Activated T-cell treated with anti-CD3 and anti-CD28 coated beads, Interleukin-2, amount 50 U/mL, for 1 hour (primary cell): ENCODE results near the gene TMEM117.

Source experiments
- DNase-seq: peaks from one replicate; pipeline ENCODE4 v3.0.0-alpha.2; 2020

The TMEM117 gene

GRCh38 chr12:43887397-43887796, 51.5 kb downstream of the TMEM117 start:
- no peak for DNase-seq

- DNase-seq, result no peak
Observed at GRCh38 chr12:43891856-43892574, 56.1 kb downstream of the TMEM117 start.

GRCh38 chr12:43893670-43894069, 57.8 kb downstream of the TMEM117 start:
- no peak for DNase-seq

GRCh38 chr12:43895580-43896206, 59.8 kb downstream of the TMEM117 start:
- no peak for DNase-seq

GRCh38 chr12:43896496-43896895, 60.6 kb downstream of the TMEM117 start:
- DNase-seq, result no peak

- no peak for DNase-seq
Observed at GRCh38 chr12:43898474-43898873, 62.6 kb downstream of the TMEM117 start.

GRCh38 chr12:43899574-43899973, 63.7 kb downstream of the TMEM117 start:
- no peak for DNase-seq

- no peak for DNase-seq
Observed at GRCh38 chr12:43903686-43904085, 67.8 kb downstream of the TMEM117 start.

GRCh38 chr12:43912859-43913258, 77.0 kb downstream of the TMEM117 start:
- no peak for DNase-seq

GRCh38 chr12:43914391-43914790, 78.5 kb downstream of the TMEM117 start:
- no peak for DNase-seq

- no peak for DNase-seq
Observed at GRCh38 chr12:43914923-43915468, 79.1 kb downstream of the TMEM117 start.

- DNase-seq, result no peak
Observed at GRCh38 chr12:43917896-43918295, 82.0 kb downstream of the TMEM117 start.

GRCh38 chr12:43921666-43922337, 85.9 kb downstream of the TMEM117 start:
- no peak for DNase-seq

- no peak for DNase-seq
Observed at GRCh38 chr12:43930032-43930431, 94.2 kb downstream of the TMEM117 start.

GRCh38 chr12:43931187-43931586, 95.3 kb downstream of the TMEM117 start:
- DNase-seq, result no peak

- no peak for DNase-seq
Observed at GRCh38 chr12:43935581-43935980, 99.7 kb downstream of the TMEM117 start.

- DNase-seq, result no peak
Observed at GRCh38 chr12:43937947-43938346, 102.1 kb downstream of the TMEM117 start.

GRCh38 chr12:43942379-43942778, 106.5 kb downstream of the TMEM117 start:
- DNase-seq, result no peak

GRCh38 chr12:43945983-43946382, 110.1 kb downstream of the TMEM117 start:
- no peak for DNase-seq

- DNase-seq, result no peak
Observed at GRCh38 chr12:43951286-43951685, 115.4 kb downstream of the TMEM117 start.

- DNase-seq, result no peak
Observed at GRCh38 chr12:43957732-43958372, 122.0 kb downstream of the TMEM117 start.

GRCh38 chr12:43964033-43964432, 128.2 kb downstream of the TMEM117 start:
- no peak for DNase-seq

GRCh38 chr12:43964961-43965360, 129.1 kb downstream of the TMEM117 start:
- no peak for DNase-seq
